Anterior cingulate cortex (tissue), 58 donors: Measurements from ENCODE around the gene FHIP2A.
"Not testable (repeated sequence)": the region's sequence is repeated elsewhere in the genome, so short reads cannot be mapped to it uniquely, and the experiment has no call there.

ENCODE experiments used
- DNase-seq, 58 donors: peaks; one replicate each; lab custom pipeline; 2025; lab: John Stamatoyannopoulos, UW

The FHIP2A gene

GRCh38 chr10:114811862-114812261 lies 9.7 kb upstream of the FHIP2A start:
- DNase-seq: no peak

DNA sequence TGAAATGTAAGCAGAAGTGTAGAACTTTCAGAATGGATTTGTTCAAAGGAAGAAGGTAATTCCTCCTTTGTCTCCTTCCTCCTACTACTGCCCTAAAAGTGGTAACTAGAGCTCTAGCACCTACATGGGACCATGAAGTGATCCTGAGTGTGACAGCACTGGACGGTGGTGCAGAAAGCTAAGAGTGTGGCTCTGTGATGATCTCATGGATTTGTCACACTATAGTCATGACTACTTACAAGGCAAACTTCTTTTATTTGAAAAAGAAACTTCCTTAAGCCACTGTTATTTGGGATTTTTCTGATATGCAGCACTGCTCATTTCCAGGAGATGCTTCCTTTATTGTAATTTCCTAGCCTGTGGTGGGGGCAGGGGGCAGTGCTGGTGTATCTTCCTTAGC lies 5.8 kb upstream of the FHIP2A start:
- DNase-seq: no peak

GRCh38 chr10:114816308-114816707 lies 5.3 kb upstream of the FHIP2A start:
- DNase-seq: no peak

GRCh38 chr10:114819322-114819721 lies 2.3 kb upstream of the FHIP2A start:
- DNase-seq: no peak

DNA sequence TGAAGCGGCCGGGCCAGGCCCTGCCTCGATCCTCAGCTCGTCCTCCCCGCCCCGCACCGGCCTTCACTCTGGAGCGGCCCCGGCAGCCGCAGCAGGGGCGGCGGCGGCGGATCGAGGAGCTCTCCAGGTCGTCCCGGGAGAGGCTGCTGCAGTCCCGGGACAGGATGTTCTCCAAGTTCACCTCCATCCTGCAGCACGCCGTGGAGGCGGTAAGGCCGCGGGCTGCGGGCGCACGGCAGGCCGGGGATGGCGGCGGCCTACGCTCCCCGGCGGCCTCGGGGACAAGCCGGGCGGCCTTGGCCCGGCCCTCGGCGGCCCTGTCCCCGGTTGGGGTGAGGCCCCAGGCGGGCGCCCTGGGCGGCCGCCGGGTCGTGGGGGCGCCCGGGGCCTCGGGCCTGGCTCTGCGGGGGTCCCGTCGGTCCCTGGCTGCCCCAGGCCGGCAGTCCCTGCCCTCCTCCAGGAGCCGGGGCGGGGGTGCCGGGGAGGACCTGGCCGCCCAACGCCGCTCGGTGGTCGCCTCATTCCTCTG lies 399 bp downstream of the FHIP2A start:
- peak in 38 of 58 donors; percentile 1 to 80 (median 48) for DNase-seq

GRCh38 chr10:114822444-114823076 lies 980 bp downstream of the FHIP2A start:
- peak in 34 of 58 donors; percentile 1 to 56 (median 28) for DNase-seq

- no peak for DNase-seq
Observed at GRCh38 chr10:114823077-114823463, 1.5 kb downstream of the FHIP2A start.

- DNase-seq: no peak
Observed at GRCh38 chr10:114824391-114824790, 2.8 kb downstream of the FHIP2A start.

DNA sequence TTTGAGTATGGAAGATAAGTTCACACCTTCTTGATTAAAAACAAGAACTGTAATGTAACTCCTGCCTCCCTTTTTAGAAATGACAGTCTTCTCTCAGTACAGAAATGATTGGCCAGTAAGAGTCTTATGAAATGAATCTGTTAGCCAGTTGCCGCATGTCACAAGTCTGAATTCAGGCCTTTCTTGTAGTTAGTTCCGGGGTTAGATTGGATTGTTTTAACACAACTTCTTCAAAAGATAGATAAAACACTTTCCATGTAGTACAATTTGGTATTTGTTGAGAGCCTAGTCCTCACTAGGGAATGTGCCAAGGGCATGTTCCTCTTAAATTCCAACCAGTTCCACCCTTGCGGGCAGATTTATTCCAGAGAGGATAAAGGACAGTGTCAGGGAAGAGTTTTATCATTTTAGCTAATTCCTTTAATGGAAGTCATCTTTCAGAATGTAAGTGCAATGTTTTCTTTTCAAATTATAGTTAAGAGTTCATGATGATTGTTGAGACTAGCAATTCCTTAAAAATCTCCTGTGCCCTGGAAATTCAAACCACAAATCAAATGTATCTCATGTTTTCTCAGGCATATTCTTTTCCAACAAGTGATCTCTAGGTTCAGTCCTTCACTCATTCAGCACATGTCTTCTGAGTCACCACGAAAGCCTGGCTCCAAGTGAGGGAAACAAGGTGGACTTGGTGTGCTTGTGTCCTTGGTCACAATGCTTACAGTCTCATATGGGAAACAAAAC lies 4.1 kb downstream of the FHIP2A start:
- no peak for DNase-seq

GRCh38 chr10:114829160-114829909 lies 7.8 kb downstream of the FHIP2A start:
- DNase-seq: no peak

- no peak for DNase-seq
Observed at GRCh38 chr10:114831186-114831867, 9.7 kb downstream of the FHIP2A start.

- DNase-seq: no peak
Observed at GRCh38 chr10:114837690-114838089, 16.1 kb downstream of the FHIP2A start.

DNA sequence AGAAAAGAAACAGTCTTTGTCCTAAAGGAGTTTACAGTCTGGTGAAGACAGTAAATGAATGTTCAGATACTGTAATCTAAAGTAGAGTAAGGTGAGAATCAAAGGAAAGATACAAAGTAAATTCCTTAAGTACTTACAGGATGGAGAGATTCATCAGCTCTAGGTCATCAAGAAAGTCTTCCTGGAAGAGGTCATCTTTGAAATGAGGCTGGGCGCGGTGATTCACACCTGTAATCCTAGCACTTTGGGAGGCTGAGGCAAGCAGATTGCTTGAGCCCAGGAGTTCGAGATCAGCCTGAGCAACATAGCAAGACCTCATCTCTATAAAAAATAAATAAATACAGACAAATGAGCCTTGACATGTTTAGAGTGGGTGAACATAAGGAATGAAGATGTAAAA lies 18.3 kb downstream of the FHIP2A start:
- no peak for DNase-seq

DNA sequence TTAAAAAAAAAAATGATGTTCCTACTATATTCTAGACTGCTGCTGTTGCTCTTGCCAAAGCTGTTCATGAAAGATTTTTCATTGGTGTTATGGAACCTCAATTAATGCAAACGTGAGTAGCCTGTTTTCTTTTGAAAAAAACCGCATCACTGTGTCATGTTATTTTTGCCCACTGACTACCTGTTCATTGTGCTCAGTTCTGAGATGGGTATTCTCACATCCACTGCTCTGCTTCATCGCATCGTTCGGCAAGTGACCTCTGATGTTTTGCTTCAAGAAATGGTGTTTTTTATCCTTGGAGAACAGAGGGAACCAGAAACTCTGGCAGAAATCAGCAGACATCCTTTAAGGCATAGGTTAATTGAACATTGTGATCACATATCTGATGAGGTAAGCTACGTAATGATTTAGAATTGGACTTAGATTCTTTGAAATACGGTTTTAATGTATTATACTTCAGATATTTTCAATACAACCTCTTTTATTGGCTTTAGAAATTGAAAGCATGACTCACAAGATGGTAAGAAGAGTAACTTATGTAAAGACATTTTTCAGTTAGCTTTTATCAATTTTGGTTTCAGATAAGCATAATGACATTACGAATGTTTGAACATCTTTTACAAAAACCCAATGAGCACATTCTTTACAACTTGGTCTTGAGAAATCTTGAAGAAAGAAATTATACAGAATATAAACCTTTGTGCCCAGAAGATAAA lies 24.6 kb downstream of the FHIP2A start:
- DNase-seq: no peak

- not testable (repeated sequence) for DNase-seq
Observed at GRCh38 chr10:114847517-114847916, 25.9 kb downstream of the FHIP2A start.

DNA sequence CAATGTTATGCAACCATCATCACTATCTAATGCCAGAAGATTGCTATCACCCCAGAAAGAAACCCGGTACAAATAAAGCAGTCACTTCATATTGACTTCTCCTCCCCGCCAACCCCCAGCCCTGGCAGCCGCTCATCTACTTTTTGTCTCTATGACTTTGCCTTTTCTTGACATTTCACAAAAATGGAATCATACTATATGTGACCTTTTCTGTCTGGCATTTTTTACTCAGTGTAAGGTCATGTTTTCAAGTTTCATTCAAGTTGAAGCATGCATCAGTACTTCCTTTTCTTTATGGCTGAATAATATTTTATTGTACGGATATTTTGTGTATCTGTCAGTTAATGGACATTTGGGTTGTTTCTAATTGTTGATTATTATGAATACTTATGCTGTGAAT lies 28.1 kb downstream of the FHIP2A start:
- DNase-seq: no peak

- DNase-seq: no peak
Observed at GRCh38 chr10:114850126-114850525, 28.5 kb downstream of the FHIP2A start.

DNA sequence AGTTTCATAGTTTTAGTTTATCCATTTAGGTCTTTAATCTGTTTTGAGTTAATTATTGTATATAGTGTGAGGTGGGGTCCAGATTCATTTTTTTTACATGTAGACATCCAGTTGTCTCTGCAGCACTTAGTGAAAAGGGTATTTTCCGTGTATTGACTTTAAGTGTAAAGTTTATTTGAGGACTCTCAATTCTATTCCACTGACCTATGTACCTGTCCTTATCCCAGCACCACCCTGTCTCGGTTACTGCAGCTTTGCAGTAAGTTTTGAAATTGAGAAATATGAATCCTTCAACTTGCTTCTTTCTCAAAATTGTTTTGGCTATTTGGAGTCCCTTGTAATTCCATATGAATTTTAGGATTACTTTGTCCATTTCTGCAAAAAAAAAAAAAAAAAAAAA lies 29.8 kb downstream of the FHIP2A start:
- DNase-seq: no peak

GRCh38 chr10:114852197-114852596 lies 30.6 kb downstream of the FHIP2A start:
- DNase-seq: no peak

- DNase-seq: no peak
Observed at GRCh38 chr10:114854906-114855305, 33.3 kb downstream of the FHIP2A start.
